Activated T-helper 2 cell treated with anti-CD3 and anti-CD28 coated beads, Interferon-gamma antibody, Interleukin-2, Interleukin-4, amounts not matched to agents 10 μg/mL and 5 μg/mL and 100 μg/mL, durations not matched to agents 14 hours and 24 hours and 36 hours (primary cell): ENCODE results near the gene FRMD1. TPM values are rescaled to one million over a fixed set of nuclear protein-coding genes. Genes with fewer than 3 reads are reported as not detected.

Experiments used
- DNase-seq: peaks from one replicate; pipeline ENCODE4 v3.0.0; 2021; ENCODE audit warnings: low spot score
- H3K27ac Mint-ChIP-seq: one replicate; pipeline ENCODE4 v1.8.0; 2021; ENCODE audit warnings: mixed read lengths
- H3K27me3 Mint-ChIP-seq: one replicate; pipeline ENCODE4 v1.8.0; 2021; ENCODE audit warnings: low read depth, mixed read lengths
- H3K36me3 Mint-ChIP-seq: one replicate; pipeline ENCODE4 v1.8.0; 2021; ENCODE audit warnings: low read depth, mixed read lengths
- H3K4me1 Mint-ChIP-seq: one replicate; pipeline ENCODE4 v1.8.0; 2021; ENCODE audit warnings: low read depth, mixed read lengths
- H3K4me3 Mint-ChIP-seq: one replicate; pipeline ENCODE4 v1.8.0; 2021; ENCODE audit warnings: low read depth, mild to moderate bottlenecking, moderate library complexity, mixed read lengths
- H3K9me3 Mint-ChIP-seq: one replicate; pipeline ENCODE4 v1.8.0; 2021; ENCODE audit warnings: mixed read lengths
- intact Hi-C: fragments of 100-400 bp; cut with micrococcal nuclease; formaldehyde crosslinking; loops from one replicate; pipeline ENCODE4 v1.15.1; 2023
- total RNA-seq: library from RNA; stranded (reverse); gene quantifications from 2 replicates; pipeline ENCODE4 v1.2.3, GENCODE V29; 2022

Gene FRMD1
- total RNA-seq, 1 donor from 2014 or later, result not detected

GRCh38 chr6:168075787-168076202 lies 3.2 kb downstream of the FRMD1 start:
- no peaks in the 10 kb centered on the region for H3K4me1 Mint-ChIP-seq
- H3K4me3 Mint-ChIP-seq, result no peak overlapping the region
- no peak overlapping the region for H3K27ac Mint-ChIP-seq

GRCh38 chr6:168075216-168075615 lies 3.8 kb downstream of the FRMD1 start:
- no peaks in the 10 kb centered on the region for H3K9me3 Mint-ChIP-seq
- DNase-seq, result no peak
- H3K27me3 Mint-ChIP-seq, result no peaks in the 10 kb centered on the region
- H3K4me1 Mint-ChIP-seq, result no peaks in the 10 kb centered on the region
- no peaks in the 10 kb centered on the region for H3K36me3 Mint-ChIP-seq
- intact Hi-C loops, result no loop called here
- H3K27ac Mint-ChIP-seq, result no peak overlapping the region
- H3K4me3 Mint-ChIP-seq, result no peak overlapping the region

More at GRCh38 chr6:168075787-168076202, 3.2 kb downstream of the FRMD1 start:
- no peaks in the 10 kb centered on the region for H3K27me3 Mint-ChIP-seq
- no peaks in the 10 kb centered on the region for H3K36me3 Mint-ChIP-seq
- intact Hi-C loops, result no loop called here
- no peak for DNase-seq
- no peaks in the 10 kb centered on the region for H3K9me3 Mint-ChIP-seq

GRCh38 chr6:168073937-168074730 lies 4.9 kb downstream of the FRMD1 start:
- no peak overlapping the region for H3K4me3 Mint-ChIP-seq
- no peaks in the 10 kb centered on the region for H3K4me1 Mint-ChIP-seq
- intact Hi-C loops, result no loop called here
- H3K9me3 Mint-ChIP-seq, result no peaks in the 10 kb centered on the region
- H3K27ac Mint-ChIP-seq, result no peak overlapping the region
- H3K36me3 Mint-ChIP-seq, result no peaks in the 10 kb centered on the region
- H3K27me3 Mint-ChIP-seq, result no peaks in the 10 kb centered on the region
- no peak for DNase-seq

GRCh38 chr6:168072730-168073129 lies 6.3 kb downstream of the FRMD1 start:
- Mint-ChIP-seq H3K27me3 (no peaks in the 10 kb centered on the region), H3K4me3 (no peak overlapping the region), H3K4me1 (no peaks in the 10 kb centered on the region), H3K9me3 (no peaks in the 10 kb centered on the region), H3K27ac (no peak overlapping the region), H3K36me3 (no peaks in the 10 kb centered on the region)
- intact Hi-C loops, result no loop called here
- DNase-seq, result no peak

- Mint-ChIP-seq H3K27me3 (no peaks in the 10 kb centered on the region), H3K4me3 (no peak overlapping the region), H3K36me3 (no peaks in the 10 kb centered on the region), H3K4me1 (no peaks in the 10 kb centered on the region), H3K9me3 (no peaks in the 10 kb centered on the region), H3K27ac (no peak overlapping the region)
- intact Hi-C loops, result no loop called here
- DNase-seq, result no peak
These were observed 6.8 kb downstream of the FRMD1 start for GRCh38 chr6:168072261-168072660.

- no peaks in the 10 kb centered on the region for H3K36me3 Mint-ChIP-seq
- no peak overlapping the region for H3K27ac Mint-ChIP-seq
- H3K4me1 Mint-ChIP-seq, result no peaks in the 10 kb centered on the region
- intact Hi-C loops, result no loop called here
- H3K9me3 Mint-ChIP-seq, result no peaks in the 10 kb centered on the region
- no peak overlapping the region for H3K4me3 Mint-ChIP-seq
- no peak for DNase-seq
- H3K27me3 Mint-ChIP-seq, result no peaks in the 10 kb centered on the region
These were observed 7.4 kb downstream of the FRMD1 start for GRCh38 chr6:168071620-168072019.

GRCh38 chr6:168070804-168071203 lies 8.2 kb downstream of the FRMD1 start:
- Mint-ChIP-seq H3K4me3 (no peak overlapping the region), H3K36me3 (no peaks in the 10 kb centered on the region), H3K9me3 (no peaks in the 10 kb centered on the region)

GRCh38 chr6:168067081-168067759 lies 11.8 kb downstream of the FRMD1 start:
- Mint-ChIP-seq H3K27me3 (no peaks in the 10 kb centered on the region), H3K4me1 (no peaks in the 10 kb centered on the region), H3K27ac (no peak overlapping the region), H3K36me3 (no peaks in the 10 kb centered on the region), H3K4me3 (no peak overlapping the region), H3K9me3 (no peaks in the 10 kb centered on the region)
- no peak for DNase-seq
- intact Hi-C loops, result no loop called here

More at GRCh38 chr6:168070804-168071203, 8.2 kb downstream of the FRMD1 start:
- no peak overlapping the region for H3K27ac Mint-ChIP-seq
- intact Hi-C loops, result no loop called here
- no peaks in the 10 kb centered on the region for H3K4me1 Mint-ChIP-seq
- DNase-seq, result no peak
- no peaks in the 10 kb centered on the region for H3K27me3 Mint-ChIP-seq

- no peaks in the 10 kb centered on the region for H3K27me3 Mint-ChIP-seq
- no peaks in the 10 kb centered on the region for H3K9me3 Mint-ChIP-seq
- DNase-seq, result no peak
- no peak overlapping the region for H3K4me3 Mint-ChIP-seq
- H3K4me1 Mint-ChIP-seq, result no peaks in the 10 kb centered on the region
- H3K36me3 Mint-ChIP-seq, result no peaks in the 10 kb centered on the region
- intact Hi-C loops, result no loop called here
- no peak overlapping the region for H3K27ac Mint-ChIP-seq
These were observed 14.7 kb downstream of the FRMD1 start for GRCh38 chr6:168064226-168064807.

- no peaks in the 10 kb centered on the region for H3K4me1 Mint-ChIP-seq
- no peak for DNase-seq
- H3K4me3 Mint-ChIP-seq, result no peak overlapping the region
- no peak overlapping the region for H3K27ac Mint-ChIP-seq
- no peaks in the 10 kb centered on the region for H3K27me3 Mint-ChIP-seq
- H3K36me3 Mint-ChIP-seq, result no peaks in the 10 kb centered on the region
- intact Hi-C loops, result no loop called here
- no peaks in the 10 kb centered on the region for H3K9me3 Mint-ChIP-seq
These were observed 15.6 kb downstream of the FRMD1 start for GRCh38 chr6:168063431-168063830.

- no peak for DNase-seq
- Mint-ChIP-seq H3K9me3 (no peaks in the 10 kb centered on the region), H3K36me3 (no peaks in the 10 kb centered on the region), H3K4me3 (no peak overlapping the region), H3K27ac (no peak overlapping the region), H3K27me3 (no peaks in the 10 kb centered on the region), H3K4me1 (no peaks in the 10 kb centered on the region)
- intact Hi-C loops, result no loop called here
These were observed 16.4 kb downstream of the FRMD1 start for GRCh38 chr6:168062346-168063289.
